ENCODE data around the gene KDM8.

The KDM8 gene

GRCh38 chr16:27181019-27181790 is 22.1 kb upstream of the KDM8 start:
- TF ChIP-seq CTCF (IDR thresholded peaks at IDR 0.05), result no peak

GRCh38 chr16:27182906-27183405 is 20.4 kb upstream of the KDM8 start:
- TF ChIP-seq CTCF (IDR thresholded peaks at IDR 0.05), result no peak

GRCh38 chr16:27185776-27186130 is 17.6 kb upstream of the KDM8 start:
- TF ChIP-seq CTCF (IDR thresholded peaks at IDR 0.05), result no peak

GRCh38 chr16:27188633-27189032 is 14.7 kb upstream of the KDM8 start:
- no peak for TF ChIP-seq CTCF (IDR thresholded peaks at IDR 0.05)

- no peak for TF ChIP-seq CTCF (IDR thresholded peaks at IDR 0.05)
These were observed 13.9 kb upstream of the KDM8 start for GRCh38 chr16:27189335-27189972.

- no peak for TF ChIP-seq CTCF (IDR thresholded peaks at IDR 0.05)
These were observed 12.9 kb upstream of the KDM8 start for GRCh38 chr16:27190316-27190871.

- TF ChIP-seq CTCF (IDR thresholded peaks at IDR 0.05), result no peak
These were observed 11.9 kb upstream of the KDM8 start for GRCh38 chr16:27191352-27191924.
